HL-60 (cell line): Measurements from ENCODE around the gene BRMS1L.

Experiments
- GABPA ChIP-seq: IDR thresholded peaks from 2 replicates; pipeline ENCODE4 v1.6.1; 2012; ENCODE audit warnings: low read depth
- POLR2AphosphoS5 ChIP-seq: IDR thresholded peaks from 2 replicates; pipeline ENCODE4 v1.6.1; 2012; ENCODE audit warnings: low read depth
- SPI1 ChIP-seq: IDR thresholded peaks from 2 replicates; pipeline ENCODE4 v1.6.1; 2012; ENCODE audit warnings: low read depth, mild to moderate bottlenecking, borderline replicate concordance
- TF ChIP-seq, protein P1 (sequence below): IDR thresholded peaks from one replicate; pipeline ENCODE4 v1.5.1; 2011; ENCODE audit warnings: low read length, control low read depth, inconsistent platforms; ENCODE audit not compliant: insufficient read depth
- TF ChIP-seq, protein P2 (sequence below): IDR thresholded peaks from 2 replicates; pipeline ENCODE4 v1.6.1; 2012; ENCODE audit warnings: low read depth; ENCODE audit not compliant: insufficient replicate concordance

DNA sequence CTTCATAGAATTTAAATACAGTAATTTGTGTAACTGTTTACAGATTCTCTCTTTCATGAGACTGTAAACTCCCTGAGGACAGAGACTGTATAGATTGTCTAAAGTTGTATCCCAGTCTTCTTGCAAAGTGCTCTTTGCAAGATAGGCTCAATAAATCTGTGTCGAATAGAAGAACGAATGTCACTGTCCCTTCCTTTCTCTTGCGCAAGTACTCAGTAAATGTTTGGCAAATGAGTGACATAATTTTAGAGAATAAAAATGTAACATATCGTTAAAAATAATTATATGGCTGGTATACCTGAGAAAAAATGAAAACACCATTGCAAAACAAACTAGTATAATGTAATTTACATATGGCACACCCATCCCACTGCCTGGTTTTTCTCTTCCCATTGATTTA, 15.2 kb upstream of the BRMS1L start:
- TF ChIP-seq, protein P1, sequence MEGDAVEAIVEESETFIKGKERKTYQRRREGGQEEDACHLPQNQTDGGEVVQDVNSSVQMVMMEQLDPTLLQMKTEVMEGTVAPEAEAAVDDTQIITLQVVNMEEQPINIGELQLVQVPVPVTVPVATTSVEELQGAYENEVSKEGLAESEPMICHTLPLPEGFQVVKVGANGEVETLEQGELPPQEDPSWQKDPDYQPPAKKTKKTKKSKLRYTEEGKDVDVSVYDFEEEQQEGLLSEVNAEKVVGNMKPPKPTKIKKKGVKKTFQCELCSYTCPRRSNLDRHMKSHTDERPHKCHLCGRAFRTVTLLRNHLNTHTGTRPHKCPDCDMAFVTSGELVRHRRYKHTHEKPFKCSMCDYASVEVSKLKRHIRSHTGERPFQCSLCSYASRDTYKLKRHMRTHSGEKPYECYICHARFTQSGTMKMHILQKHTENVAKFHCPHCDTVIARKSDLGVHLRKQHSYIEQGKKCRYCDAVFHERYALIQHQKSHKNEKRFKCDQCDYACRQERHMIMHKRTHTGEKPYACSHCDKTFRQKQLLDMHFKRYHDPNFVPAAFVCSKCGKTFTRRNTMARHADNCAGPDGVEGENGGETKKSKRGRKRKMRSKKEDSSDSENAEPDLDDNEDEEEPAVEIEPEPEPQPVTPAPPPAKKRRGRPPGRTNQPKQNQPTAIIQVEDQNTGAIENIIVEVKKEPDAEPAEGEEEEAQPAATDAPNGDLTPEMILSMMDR, result no peak
- TF ChIP-seq POLR2AphosphoS5 (no peak), SPI1 (no peak), GABPA (no peak)
- TF ChIP-seq, protein P2, sequence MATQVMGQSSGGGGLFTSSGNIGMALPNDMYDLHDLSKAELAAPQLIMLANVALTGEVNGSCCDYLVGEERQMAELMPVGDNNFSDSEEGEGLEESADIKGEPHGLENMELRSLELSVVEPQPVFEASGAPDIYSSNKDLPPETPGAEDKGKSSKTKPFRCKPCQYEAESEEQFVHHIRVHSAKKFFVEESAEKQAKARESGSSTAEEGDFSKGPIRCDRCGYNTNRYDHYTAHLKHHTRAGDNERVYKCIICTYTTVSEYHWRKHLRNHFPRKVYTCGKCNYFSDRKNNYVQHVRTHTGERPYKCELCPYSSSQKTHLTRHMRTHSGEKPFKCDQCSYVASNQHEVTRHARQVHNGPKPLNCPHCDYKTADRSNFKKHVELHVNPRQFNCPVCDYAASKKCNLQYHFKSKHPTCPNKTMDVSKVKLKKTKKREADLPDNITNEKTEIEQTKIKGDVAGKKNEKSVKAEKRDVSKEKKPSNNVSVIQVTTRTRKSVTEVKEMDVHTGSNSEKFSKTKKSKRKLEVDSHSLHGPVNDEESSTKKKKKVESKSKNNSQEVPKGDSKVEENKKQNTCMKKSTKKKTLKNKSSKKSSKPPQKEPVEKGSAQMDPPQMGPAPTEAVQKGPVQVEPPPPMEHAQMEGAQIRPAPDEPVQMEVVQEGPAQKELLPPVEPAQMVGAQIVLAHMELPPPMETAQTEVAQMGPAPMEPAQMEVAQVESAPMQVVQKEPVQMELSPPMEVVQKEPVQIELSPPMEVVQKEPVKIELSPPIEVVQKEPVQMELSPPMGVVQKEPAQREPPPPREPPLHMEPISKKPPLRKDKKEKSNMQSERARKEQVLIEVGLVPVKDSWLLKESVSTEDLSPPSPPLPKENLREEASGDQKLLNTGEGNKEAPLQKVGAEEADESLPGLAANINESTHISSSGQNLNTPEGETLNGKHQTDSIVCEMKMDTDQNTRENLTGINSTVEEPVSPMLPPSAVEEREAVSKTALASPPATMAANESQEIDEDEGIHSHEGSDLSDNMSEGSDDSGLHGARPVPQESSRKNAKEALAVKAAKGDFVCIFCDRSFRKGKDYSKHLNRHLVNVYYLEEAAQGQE, result no peak
